Vagina (tissue), 2 donors: Measurements from ENCODE around the gene VPS50. TPM values are rescaled to one million over a fixed set of nuclear protein-coding genes. Genes with fewer than 3 reads are reported as not detected.

Experiments used
- DNase-seq, 2 donors: peaks; one replicate each; pipeline ENCODE4 v3.0.0-alpha.2; 2017; ENCODE audit errors: extremely low spot score in 2 of 2
- H3K27ac ChIP-seq: fragments of 200-600 bp; sonication (generic); one replicate; pipeline ENCODE4 v1.5.1; 2019
- H3K27me3 ChIP-seq: fragments of 200-600 bp; sonication (generic); one replicate; pipeline ENCODE4 v1.5.1; 2019
- H3K36me3 ChIP-seq, 2 donors: fragments of 200-600 bp; sonication (generic); one replicate each; pipeline ENCODE4 v1.5.1; 2017 to 2019
- H3K4me1 ChIP-seq: fragments of 200-600 bp; sonication (generic); one replicate; pipeline ENCODE4 v1.5.1; 2019
- H3K4me3 ChIP-seq, 2 donors: fragments of 200-600 bp; sonication (generic); 1 replicate in 1 of 2; 2 replicates in 1 of 2; pipeline ENCODE4 v1.5.1; 2016 to 2019
- H3K9me3 ChIP-seq: fragments of 200-600 bp; sonication (generic); one replicate; pipeline ENCODE4 v1.5.1; 2019
- CTCF ChIP-seq, 3 experiments: fragments of 450-650 bp in 2 of 3; fragments of 200-600 bp in 1 of 3; sonication (generic) in 1 of 3; IDR thresholded peaks; one replicate each; pipeline ENCODE4 v1.5.1; 2017 to 2019; ENCODE audit warnings: antibody characterized with exemption in 3 of 3, mild to moderate bottlenecking in 2 of 3, moderate library complexity in 2 of 3
- POLR2A ChIP-seq, 2 donors: fragments of 450-650 bp; IDR thresholded peaks; one replicate each; pipeline ENCODE4 v1.6.1; 2017; ENCODE audit warnings: antibody characterized with exemption in 2 of 2, mild to moderate bottlenecking in 2 of 2, moderate library complexity in 2 of 2
- POLR2AphosphoS5 ChIP-seq, 2 donors: sonication (generic); formaldehyde crosslinking; IDR thresholded peaks; one replicate each; pipeline ENCODE4 v1.9.0; 2017; ENCODE audit warnings: antibody characterized with exemption in 2 of 2, mild to moderate bottlenecking in 2 of 2, low read depth in 1 of 2; ENCODE audit not compliant: insufficient read depth in 1 of 2
- intact Hi-C: fragments of 100-400 bp; cut with DNase I; formaldehyde crosslinking; loops from one replicate; pipeline ENCODE4 v1.15.1; 2023
- total RNA-seq: library from RNA; depleted of rRNA; stranded (reverse); fragments of >200 nt; gene quantifications from one replicate; pipeline ENCODE4 v1.2.3, GENCODE V29; 2016

The VPS50 gene
- total RNA-seq, 1 donor from 2014 or later: 13.0 TPM

GRCh38 chr7:93293229-93293628, 61.1 kb downstream of the VPS50 start:
- no peaks in the 10 kb centered on the region for H3K27me3 ChIP-seq
- no peak overlapping the region for H3K4me3 ChIP-seq
- peaks cover 0 to 13% of the 10 kb centered on the region in 2 donors for H3K36me3 ChIP-seq
- TF ChIP-seq CTCF (IDR thresholded peaks at IDR 0.05) (no peak), POLR2AphosphoS5 (IDR thresholded peaks at IDR 0.05; ENCODE audit: insufficient read depth in 1 of 2, low read depth in 1 of 2) (no peak), POLR2A (IDR thresholded peaks at IDR 0.05) (no peak)
- intact Hi-C loops: no loop called here
- H3K9me3 ChIP-seq: no peaks in the 10 kb centered on the region
- no peak overlapping the region for H3K27ac ChIP-seq
- H3K4me1 ChIP-seq: no peaks in the 10 kb centered on the region
- DNase-seq: no peak

GRCh38 chr7:93298206-93298605, 66.0 kb downstream of the VPS50 start:
- no peak overlapping the region for H3K27ac ChIP-seq
- DNase-seq: no peak
- H3K4me1 ChIP-seq: no peaks in the 10 kb centered on the region
- H3K36me3 ChIP-seq: peaks cover 0 to 13% of the 10 kb centered on the region in 2 donors
- H3K4me3 ChIP-seq: no peak overlapping the region
- TF ChIP-seq POLR2A (IDR thresholded peaks at IDR 0.05): no peak
- no peak for TF ChIP-seq POLR2AphosphoS5 (IDR thresholded peaks at IDR 0.05; ENCODE audit: insufficient read depth in 1 of 2, low read depth in 1 of 2)
- TF ChIP-seq CTCF (IDR thresholded peaks at IDR 0.05): no peak
- no peaks in the 10 kb centered on the region for H3K9me3 ChIP-seq
- H3K27me3 ChIP-seq: no peaks in the 10 kb centered on the region
- intact Hi-C loops: no loop called here

GRCh38 chr7:93298671-93299070, 66.5 kb downstream of the VPS50 start:
- Histone ChIP-seq H3K27me3 (no peaks in the 10 kb centered on the region), H3K27ac (no peak overlapping the region), H3K4me1 (no peaks in the 10 kb centered on the region), H3K9me3 (no peaks in the 10 kb centered on the region), H3K36me3 (peaks cover 0 to 13% of the 10 kb centered on the region in 2 donors), H3K4me3 (no peak overlapping the region)
- intact Hi-C loops: no loop called here
- no peak for TF ChIP-seq POLR2AphosphoS5 (IDR thresholded peaks at IDR 0.05; ENCODE audit: insufficient read depth in 1 of 2, low read depth in 1 of 2)
- TF ChIP-seq CTCF (IDR thresholded peaks at IDR 0.05): no peak
- TF ChIP-seq POLR2A (IDR thresholded peaks at IDR 0.05): no peak
- no peak for DNase-seq

GRCh38 chr7:93301736-93302135, 69.6 kb downstream of the VPS50 start:
- Histone ChIP-seq H3K36me3 (peaks cover 0 to 8% of the 10 kb centered on the region in 2 donors), H3K27me3 (no peaks in the 10 kb centered on the region), H3K4me1 (no peaks in the 10 kb centered on the region), H3K4me3 (no peak overlapping the region), H3K27ac (no peak overlapping the region), H3K9me3 (no peaks in the 10 kb centered on the region)
- TF ChIP-seq POLR2AphosphoS5 (IDR thresholded peaks at IDR 0.05; ENCODE audit: insufficient read depth in 1 of 2, low read depth in 1 of 2) (no peak), POLR2A (IDR thresholded peaks at IDR 0.05) (no peak), CTCF (IDR thresholded peaks at IDR 0.05) (no peak)
- no peak for DNase-seq
- intact Hi-C loops: no loop called here

- H3K27ac ChIP-seq: no peak overlapping the region
- intact Hi-C loops: no loop called here
- no peak overlapping the region for H3K4me3 ChIP-seq
- H3K36me3 ChIP-seq: no peaks in the 10 kb centered on the region
- no peaks in the 10 kb centered on the region for H3K9me3 ChIP-seq
- no peaks in the 10 kb centered on the region for H3K4me1 ChIP-seq
- no peak for TF ChIP-seq POLR2AphosphoS5 (IDR thresholded peaks at IDR 0.05; ENCODE audit: insufficient read depth in 1 of 2, low read depth in 1 of 2)
- no peak for TF ChIP-seq POLR2A (IDR thresholded peaks at IDR 0.05)
- TF ChIP-seq CTCF (IDR thresholded peaks at IDR 0.05): no peak
- no peaks in the 10 kb centered on the region for H3K27me3 ChIP-seq
- no peak for DNase-seq
Observed at GRCh38 chr7:93307131-93307660, 75.0 kb downstream of the VPS50 start.
